Measurements from ENCODE around the gene BOD1L1.

BOD1L1 gene

DNA sequence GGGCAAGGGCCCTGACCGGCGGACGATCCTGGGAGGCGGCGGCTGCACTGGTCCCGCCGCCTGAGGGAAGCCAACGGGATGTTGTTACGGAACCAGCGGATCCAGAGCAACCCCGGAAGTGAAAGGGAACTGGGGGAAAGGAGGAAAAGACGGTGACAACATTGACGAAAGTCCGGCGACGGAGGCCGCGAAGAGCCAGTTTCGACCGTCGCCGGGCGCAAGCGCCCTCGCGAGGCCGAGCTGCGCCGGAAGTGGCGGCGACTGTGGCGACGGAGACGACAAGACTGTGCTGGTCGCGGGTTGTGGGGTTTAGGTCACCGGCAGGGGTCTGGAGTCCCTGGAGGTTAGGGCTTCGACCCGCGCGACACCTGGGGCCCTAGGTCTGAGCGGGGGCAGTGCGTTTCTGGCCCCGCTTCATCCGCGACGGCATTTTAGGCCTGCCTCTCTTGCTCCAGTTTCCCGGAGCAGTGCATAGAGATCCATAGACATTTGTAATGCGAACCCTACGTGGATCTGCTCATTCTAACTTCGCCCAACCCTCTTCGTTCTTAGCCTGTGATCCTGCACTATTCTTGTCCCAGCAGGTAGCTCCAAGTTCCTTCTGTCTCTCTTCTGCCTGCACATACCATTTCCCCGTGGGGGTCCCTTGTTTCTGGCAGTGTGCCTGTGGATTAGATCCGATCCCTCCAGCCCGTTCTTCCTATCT is at the start of gene BOD1L1:
TSS of gene BOD1L1 (minus strand) at position 120 of the 706 bp plus-strand sequence. CDS start 138 bp downstream, outside the sequence.
- peak; percentile 84 for DNase-seq

DNA sequence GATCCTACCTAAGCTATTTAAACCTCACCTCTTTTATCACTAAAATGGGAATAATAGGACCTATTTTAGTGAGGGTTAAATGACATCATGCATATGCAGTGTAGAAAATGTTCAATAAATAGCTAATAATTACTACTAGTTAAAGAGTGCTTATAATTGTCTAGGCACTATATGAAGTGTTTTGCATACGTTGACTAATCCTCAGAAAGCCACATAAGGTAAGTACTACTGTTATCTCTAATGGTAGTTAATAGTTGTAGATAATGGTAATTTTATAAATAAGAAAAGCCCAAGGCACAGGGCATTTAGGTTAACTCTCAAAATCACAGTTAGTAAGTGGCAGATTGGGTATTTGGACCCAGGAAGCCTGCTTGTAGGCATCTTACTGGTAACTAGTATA is 47.4 kb upstream of the BOD1L1 start:
- DNase-seq, result no peak

- no peak for DNase-seq
Observed at GRCh38 chr4:13673167-13673566, 45.6 kb upstream of the BOD1L1 start.

DNA sequence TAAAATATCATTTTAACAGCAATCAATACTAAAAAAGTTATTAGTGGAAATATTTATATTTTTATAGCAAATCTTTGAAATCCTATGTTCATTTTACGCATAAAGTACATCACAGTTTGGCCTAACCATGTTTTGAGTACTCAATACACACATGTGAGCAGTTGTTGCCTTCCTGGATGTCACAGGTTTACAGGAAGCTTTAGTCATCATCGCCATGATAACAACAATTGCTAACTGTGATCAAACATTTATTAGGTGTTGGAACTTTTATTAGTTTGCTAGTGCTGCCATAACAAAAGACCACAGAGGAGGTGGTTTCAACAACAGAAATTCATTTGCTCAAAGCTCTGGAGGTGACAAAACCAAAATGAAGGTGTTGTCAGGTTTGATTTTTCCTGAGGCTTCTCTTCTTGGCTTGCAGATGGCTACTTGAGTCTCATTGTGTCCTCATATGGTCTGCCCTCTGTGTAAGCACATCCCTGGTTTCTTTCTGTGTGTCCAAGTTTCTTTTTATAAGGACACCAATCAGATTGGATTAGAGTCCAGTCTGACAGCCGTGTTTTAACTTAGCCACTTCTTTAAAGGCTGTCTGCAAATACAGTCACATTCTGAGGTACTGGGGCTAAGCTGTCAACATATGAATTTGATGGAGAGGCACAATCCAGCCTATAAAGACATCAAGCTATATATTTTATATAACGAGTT is 43.1 kb upstream of the BOD1L1 start:
- DNase-seq, result no peak

DNA sequence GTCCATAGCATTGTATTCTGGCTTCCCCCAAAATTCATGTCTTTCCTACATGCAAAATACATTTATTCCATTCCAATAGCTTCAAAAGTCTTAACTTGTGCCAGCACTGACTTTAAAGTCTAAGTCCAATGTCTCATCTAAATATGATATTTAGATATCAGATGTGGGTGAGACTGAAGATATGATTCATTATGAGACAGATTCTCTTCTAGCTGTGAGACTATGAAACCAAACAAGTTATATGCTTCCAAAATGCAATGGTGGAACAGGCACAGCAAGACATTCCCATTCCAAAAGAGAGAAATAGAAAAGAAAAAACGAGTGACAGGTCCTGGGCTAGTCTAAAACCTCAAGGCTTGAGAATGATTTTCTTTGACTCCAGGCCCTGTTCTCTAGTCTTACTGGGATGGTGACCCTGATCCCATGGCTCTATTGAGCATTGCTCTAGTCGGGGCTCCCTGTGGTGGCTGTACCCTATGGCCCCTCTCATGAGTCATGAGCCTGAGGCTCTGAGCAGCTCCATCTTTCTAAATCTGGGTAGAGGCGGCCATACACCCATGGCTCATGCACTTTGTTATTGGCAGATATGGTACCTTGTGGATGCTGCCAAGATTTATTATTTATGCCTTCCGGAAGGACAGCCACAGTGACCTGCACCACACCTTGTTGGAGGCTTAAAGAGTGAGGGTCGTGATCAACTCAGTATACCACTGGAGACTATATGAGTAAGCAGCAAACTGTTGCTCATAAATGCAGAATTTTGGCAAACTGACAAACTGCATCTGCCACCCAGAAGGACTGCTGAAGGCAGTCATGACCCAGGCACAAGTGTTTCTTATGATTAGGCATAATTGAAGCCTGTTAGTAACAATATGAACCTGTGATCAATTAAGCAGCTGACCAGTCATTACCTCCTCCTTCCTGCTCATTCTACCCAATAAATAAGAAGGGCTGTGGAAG is 38.5 kb upstream of the BOD1L1 start:
- no peak for DNase-seq

- DNase-seq, result no peak
Observed at GRCh38 chr4:13659341-13660070, 32.0 kb upstream of the BOD1L1 start.

DNA sequence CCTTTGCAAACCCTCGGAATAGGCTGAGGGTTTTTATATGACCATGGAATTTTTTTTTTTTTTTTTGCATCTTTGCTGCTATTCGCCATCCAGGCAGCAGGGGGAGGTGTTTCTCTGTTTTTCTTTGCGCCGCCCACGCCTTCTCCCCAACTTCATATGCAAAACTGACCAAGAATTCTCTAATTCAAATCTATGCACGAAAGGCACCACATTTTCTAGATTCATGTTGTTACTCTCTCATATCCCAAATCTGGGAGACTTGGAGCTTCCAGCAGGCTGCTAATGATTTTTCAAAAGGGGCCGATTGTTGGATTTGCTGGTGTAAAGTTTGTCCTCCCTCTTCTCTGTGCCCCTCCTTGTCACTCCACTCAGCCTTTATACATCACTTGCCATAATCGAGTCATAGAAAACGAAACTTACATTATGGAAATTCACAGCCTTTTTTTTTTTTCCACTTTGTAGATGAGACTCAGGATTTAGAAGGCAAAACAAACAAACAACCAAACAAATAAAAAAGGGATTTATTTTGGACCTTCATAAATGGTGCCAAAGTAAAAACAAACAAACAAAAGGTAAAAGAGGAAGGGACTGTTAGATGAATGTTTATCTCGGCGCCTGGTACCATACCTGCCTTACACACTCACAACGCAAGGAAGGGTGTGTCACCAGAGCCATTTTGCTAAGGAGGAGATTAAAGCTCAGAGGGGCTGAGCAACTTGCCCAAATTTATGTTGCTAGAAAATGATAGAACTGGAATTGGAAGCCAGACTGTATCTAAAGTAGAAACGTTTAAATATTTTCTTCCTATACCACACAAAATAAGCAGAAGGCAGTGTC is 29.3 kb upstream of the BOD1L1 start:
- peak; percentile 59 for DNase-seq

DNA sequence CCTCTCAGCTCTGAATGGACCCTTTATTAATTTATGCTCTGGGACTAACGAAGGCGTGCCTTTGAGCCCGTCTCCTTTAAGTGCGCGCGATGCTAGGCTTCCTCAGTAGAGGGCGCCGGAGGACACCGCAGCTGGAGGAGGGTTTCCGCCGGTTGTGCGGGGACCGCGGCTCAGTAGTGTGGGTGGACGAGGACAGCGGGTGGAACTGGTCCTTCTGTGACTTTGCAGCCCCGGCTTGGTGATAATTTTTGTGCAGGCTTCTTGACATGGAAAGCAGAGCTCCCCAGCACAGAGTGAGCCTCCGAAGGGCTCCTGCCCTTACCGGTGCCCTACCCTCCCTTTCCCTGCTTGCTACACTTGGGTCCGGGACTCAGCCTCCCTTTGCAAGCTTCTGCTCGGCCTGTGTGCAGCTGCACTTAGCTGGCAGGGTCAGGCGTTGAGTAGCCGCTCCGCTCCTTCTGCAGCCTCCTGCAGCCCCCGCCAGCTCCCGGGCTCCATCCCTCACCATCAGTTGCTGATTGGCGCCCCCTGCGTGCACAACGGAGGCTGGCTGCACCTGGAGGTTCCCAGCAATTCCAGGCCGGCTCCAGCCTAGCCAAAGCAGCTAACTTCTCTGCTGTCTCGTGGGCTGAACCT is 26.8 kb upstream of the BOD1L1 start:
- DNase-seq, result peak; percentile 77

DNA sequence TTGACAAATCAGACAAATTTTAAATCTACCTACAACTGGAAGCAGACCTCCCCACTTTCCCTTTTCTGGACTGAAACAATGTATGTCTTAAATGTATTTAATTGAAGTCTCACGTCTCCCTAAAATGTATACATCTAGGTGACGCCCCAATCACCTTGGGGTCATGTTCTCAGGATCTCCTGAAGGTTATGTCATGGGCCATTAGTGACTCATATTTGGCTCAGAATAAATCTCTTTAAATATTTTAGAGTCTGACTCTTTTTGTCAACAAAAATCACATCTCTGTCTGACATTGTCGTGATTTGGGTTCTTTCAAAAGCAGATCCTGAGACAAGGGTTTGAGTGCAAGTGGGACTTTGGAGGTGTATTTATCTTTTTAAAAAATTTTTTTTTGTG is 26.2 kb upstream of the BOD1L1 start:
- no peak for DNase-seq

GRCh38 chr4:13647031-13647430 is 19.5 kb upstream of the BOD1L1 start:
- DNase-seq, result no peak

- DNase-seq, result no peak
Observed at GRCh38 chr4:13645075-13645474, 17.6 kb upstream of the BOD1L1 start.

DNA sequence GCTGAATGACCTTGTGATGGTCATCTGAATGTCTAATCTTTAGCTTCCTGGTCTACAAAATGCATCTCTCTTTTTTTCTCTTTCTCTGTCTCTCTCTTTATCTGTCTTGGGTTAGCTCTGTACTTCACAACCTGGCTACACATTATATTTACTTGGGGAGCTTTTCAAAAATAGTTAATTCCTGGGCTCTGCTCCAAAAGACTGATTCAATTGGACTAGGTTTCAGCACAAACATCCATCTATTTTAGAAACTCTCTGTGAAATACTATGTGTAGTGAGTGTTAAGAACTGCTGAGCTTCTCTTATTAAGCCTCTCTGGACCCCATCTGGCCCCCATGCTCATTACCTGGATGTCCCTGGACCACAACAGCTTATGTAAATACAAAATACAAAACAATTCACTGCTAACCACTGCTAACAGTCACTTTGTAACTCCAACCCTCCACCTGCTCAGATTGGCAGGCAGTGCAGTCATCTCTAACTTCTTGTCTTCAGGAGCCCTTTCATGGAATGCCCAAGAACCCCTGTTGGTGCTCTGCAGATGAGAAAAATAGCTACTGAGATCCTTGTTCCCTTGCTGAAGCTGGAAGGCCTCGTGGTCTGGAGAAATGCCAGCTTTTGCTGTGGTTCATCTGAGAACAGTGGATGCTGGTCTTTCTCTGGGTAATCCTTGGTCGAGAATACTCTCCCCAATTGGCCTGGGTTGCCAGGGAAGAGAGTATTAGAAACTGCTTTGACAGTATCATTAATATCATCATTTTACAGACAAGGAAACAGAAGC is 14.8 kb upstream of the BOD1L1 start:
- no peak for DNase-seq

- no peak for DNase-seq
Observed at GRCh38 chr4:13641084-13641483, 13.6 kb upstream of the BOD1L1 start.

DNA sequence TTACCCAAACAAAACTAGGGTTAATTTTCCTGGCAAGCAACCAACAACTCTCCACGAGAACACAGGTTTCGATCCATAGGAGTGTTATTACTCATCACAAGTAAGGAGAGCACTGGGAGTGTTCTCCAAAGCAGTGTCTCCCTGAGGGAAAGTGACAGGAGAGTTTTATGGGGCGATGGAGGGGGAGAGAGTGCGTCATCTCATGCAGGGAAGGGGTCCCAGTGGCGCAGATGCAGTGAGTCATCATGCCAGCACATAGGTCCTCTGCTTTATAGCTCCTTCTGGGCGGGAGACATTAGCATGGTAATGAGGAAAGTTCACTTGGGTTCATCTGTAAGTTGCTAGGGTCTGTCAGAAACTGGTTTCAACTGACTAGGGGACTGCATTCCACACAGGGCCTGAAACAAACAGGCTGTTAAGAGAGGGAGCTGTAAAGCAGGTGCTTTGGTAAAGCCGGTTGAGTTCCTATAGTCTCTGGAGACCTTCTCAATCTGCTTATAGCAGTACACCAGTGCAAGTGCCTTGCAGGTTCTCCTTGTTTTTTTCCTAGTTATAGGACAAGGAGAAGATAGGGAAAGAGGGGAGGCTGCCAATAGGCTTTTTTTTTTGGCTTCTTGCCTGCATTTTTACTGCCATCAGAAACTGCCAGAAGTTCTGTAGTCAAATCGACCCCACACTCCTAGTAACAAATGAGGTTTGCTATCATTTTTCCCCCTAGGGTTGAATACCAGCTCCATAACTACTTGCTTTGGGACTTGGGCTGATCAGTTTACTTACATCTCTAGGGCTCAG is 12.8 kb upstream of the BOD1L1 start:
- DNase-seq, result no peak

GRCh38 chr4:13635286-13635799 is 7.8 kb upstream of the BOD1L1 start:
- DNase-seq, result no peak

DNA sequence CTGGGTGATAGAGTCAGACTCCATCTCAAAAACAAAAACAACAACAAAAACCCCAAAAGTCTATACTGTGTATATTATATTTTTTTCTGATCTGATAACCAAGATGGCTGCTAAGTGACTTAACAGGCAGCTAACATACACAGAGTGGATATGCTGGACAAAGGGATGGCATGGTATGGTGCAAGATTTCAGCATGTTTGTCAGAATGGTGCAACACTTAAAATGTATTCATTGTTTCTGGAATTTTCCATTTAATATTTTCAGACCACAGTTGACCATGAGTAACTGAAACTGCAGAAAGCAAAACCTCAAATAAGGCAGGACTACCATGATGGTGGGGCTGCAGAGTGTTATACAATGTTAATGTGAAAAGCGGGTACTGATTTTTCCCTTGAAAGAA is 6.1 kb upstream of the BOD1L1 start:
- DNase-seq, result no peak

- no peak for DNase-seq
Observed at GRCh38 chr4:13627178-13627605, 333 bp downstream of the BOD1L1 start.

DNA sequence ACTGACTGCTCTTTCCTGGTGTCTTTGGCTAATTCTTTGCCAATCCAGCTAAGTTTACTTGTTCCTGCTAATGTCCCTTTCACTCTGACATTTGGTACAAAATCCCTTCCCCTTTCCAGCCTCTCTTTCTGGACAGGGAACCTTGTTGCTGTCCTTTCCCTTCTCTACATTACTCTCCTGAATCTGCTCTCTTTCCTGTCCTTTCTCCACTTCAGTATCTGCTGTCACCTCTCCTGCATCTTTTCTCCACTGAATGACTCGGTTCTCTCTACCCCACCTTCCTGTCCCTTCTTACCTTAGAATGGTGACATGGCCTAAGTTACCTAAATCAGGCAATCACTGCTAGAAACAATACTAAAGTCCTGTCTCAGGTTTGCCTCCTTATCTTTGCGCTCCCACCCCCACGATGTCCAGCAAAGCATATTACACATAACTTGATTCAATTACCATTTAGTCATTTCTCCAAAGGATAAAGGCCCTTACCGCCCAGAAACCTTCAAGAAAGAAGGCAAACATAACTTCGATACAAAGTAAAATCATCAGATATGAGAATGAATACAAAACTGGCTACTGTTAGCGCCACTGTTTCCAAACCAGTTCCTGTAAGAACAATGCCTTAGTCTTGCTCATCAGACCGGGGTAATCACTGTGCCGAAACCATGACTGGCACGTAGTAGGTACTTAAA is 890 bp downstream of the BOD1L1 start:
- DNase-seq, result no peak

Measured in CD4-positive, alpha-beta T cell treated with Interleukin-21 for 1 hour (primary cell).